Measurements from ENCODE around the gene LARP6.
"Not testable (repeated sequence)": the region's sequence is repeated elsewhere in the genome, so short reads cannot be mapped to it uniquely, and the experiment has no call there.

LARP6 gene

GRCh38 chr15:70879401-70879800 lies 25.4 kb upstream of the LARP6 start:
- no peak for DNase-seq (ENCODE audit: low read depth)
- TF ChIP-seq, protein P1, sequence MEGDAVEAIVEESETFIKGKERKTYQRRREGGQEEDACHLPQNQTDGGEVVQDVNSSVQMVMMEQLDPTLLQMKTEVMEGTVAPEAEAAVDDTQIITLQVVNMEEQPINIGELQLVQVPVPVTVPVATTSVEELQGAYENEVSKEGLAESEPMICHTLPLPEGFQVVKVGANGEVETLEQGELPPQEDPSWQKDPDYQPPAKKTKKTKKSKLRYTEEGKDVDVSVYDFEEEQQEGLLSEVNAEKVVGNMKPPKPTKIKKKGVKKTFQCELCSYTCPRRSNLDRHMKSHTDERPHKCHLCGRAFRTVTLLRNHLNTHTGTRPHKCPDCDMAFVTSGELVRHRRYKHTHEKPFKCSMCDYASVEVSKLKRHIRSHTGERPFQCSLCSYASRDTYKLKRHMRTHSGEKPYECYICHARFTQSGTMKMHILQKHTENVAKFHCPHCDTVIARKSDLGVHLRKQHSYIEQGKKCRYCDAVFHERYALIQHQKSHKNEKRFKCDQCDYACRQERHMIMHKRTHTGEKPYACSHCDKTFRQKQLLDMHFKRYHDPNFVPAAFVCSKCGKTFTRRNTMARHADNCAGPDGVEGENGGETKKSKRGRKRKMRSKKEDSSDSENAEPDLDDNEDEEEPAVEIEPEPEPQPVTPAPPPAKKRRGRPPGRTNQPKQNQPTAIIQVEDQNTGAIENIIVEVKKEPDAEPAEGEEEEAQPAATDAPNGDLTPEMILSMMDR (IDR thresholded peaks at IDR 0.05; ENCODE audit: low read depth, low read length, missing control alignments) = no peak
- H3K4me3 ChIP-seq (ENCODE audit: low read depth, low read length) = no peak overlapping the region
- in situ Hi-C loops (cut with HindIII; ENCODE audit: low sequenced_read_pairs) = no loop called here

- in situ Hi-C loops (cut with HindIII; ENCODE audit: low sequenced_read_pairs) = no loop called here
- no peak overlapping the region for H3K4me3 ChIP-seq (ENCODE audit: low read depth, low read length)
- TF ChIP-seq, protein P1 (IDR thresholded peaks at IDR 0.05; ENCODE audit: low read depth, low read length, missing control alignments) = no peak
- DNase-seq (ENCODE audit: low read depth) = no peak
These were observed 22.7 kb upstream of the LARP6 start for GRCh38 chr15:70876683-70877082.

- H3K4me3 ChIP-seq (ENCODE audit: low read depth, low read length) = no peak overlapping the region
- DNase-seq (ENCODE audit: low read depth) = no peak
- TF ChIP-seq, protein P1 (IDR thresholded peaks at IDR 0.05; ENCODE audit: low read depth, low read length, missing control alignments) = no peak
- in situ Hi-C loops (cut with HindIII; ENCODE audit: low sequenced_read_pairs) = no loop called here
These were observed 22.1 kb upstream of the LARP6 start for GRCh38 chr15:70876011-70876410.

- DNase-seq (ENCODE audit: low read depth) = peak; percentile 31
- TF ChIP-seq, protein P1 (IDR thresholded peaks at IDR 0.05; ENCODE audit: low read depth, low read length, missing control alignments) = peak; percentile 75
- H3K4me3 ChIP-seq (ENCODE audit: low read depth, low read length) = no peak overlapping the region
- in situ Hi-C loops (cut with HindIII; ENCODE audit: low sequenced_read_pairs) = no loop called here
These were observed 21.2 kb upstream of the LARP6 start for GRCh38 chr15:70875001-70875782.

DNA sequence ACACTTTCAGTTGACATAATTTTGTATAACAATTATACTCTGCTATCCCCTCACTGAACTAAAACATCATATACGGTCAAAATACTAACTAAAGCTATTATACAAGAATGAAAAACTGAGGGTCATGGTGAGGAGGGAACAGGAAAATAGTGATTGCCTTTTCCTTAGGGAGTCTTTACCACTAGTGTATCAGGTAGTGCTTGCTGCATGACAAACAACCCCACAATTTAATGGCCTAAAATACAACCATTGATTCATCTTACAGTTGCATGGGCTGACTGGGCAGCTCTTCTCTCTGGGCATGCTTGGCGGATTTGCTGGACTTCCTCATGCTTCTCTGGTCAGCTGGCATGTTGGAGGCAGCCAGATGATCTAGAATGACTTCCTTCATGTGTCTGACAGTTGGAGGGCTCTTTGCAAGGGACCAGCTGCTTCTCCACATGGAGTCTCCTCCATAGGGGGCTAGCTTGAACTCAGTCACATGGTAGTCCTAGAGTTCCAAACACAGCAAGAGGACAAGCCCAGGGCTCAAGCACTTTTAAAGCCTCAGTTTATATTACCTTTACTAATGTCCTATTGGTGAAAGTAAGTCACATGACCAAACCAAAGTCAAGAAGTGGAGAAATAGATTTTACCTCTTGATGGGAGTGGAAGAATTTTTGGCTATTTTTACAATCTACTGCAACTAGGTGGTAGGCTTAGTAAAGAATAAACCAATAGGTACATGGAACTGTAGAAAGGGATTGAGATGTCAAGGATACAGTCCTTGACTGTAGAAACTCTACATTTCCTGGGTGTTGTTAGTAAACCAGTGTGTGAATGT lies 19.5 kb upstream of the LARP6 start:
- in situ Hi-C loops (cut with HindIII; ENCODE audit: low sequenced_read_pairs) = no loop called here
- no peak for DNase-seq (ENCODE audit: low read depth)
- TF ChIP-seq, protein P1 (IDR thresholded peaks at IDR 0.05; ENCODE audit: low read depth, low read length, missing control alignments) = no peak

GRCh38 chr15:70871490-70871889 lies 17.5 kb upstream of the LARP6 start:
- DNase-seq (ENCODE audit: low read depth); H3K4me3 ChIP-seq (ENCODE audit: low read depth, low read length); in situ Hi-C loops (cut with HindIII; ENCODE audit: low sequenced_read_pairs): not testable (repeated sequence)

More for the DNA sequence above, 19.5 kb upstream of the LARP6 start:
- H3K4me3 ChIP-seq (ENCODE audit: low read depth, low read length) = no peak overlapping the region

- TF ChIP-seq, protein P1 (IDR thresholded peaks at IDR 0.05; ENCODE audit: low read depth, low read length, missing control alignments) = no peak
- H3K4me3 ChIP-seq (ENCODE audit: low read depth, low read length) = no peak overlapping the region
- in situ Hi-C loops (cut with HindIII; ENCODE audit: low sequenced_read_pairs) = no loop called here
- peak; percentile 56 for DNase-seq (ENCODE audit: low read depth)
These were observed 16.1 kb upstream of the LARP6 start for GRCh38 chr15:70870051-70870450.

All from astrocyte of the cerebellum (primary cell).